Fibroblast of lung (primary cell): ENCODE data around the gene PRDM11. TPM values are rescaled to one million over a fixed set of nuclear protein-coding genes. Genes with fewer than 3 reads are reported as not detected.

Experiments
- DNase-seq, 2 donors: peaks; one replicate each; pipeline versions ENCODE4 v3.0.0 to v3.0.0-alpha.2; 2010; ENCODE audit warnings: low read depth in 2 of 2
- H2AFZ ChIP-seq: 2 replicates; pipeline ENCODE4 v1.5.1; 2012; ENCODE audit warnings: low read length, control low read depth, inconsistent platforms
- H3K27ac ChIP-seq: 2 replicates; pipeline ENCODE4 v1.5.1; 2011; ENCODE audit warnings: low read length, control low read depth; ENCODE audit not compliant: insufficient read depth
- H3K27me3 ChIP-seq: 2 replicates; pipeline ENCODE4 v1.5.1; 2011; ENCODE audit warnings: mild to moderate bottlenecking, low read length; ENCODE audit not compliant: control insufficient read depth, insufficient read depth
- H3K36me3 ChIP-seq: 2 replicates; pipeline ENCODE4 v1.5.1; 2011; ENCODE audit warnings: low read length; ENCODE audit not compliant: control insufficient read depth, insufficient read depth
- H3K4me1 ChIP-seq: 2 replicates; pipeline ENCODE4 v1.5.1; 2011; ENCODE audit warnings: low read length; ENCODE audit not compliant: control insufficient read depth, insufficient read depth; ENCODE audit errors: extremely low read depth
- H3K4me2 ChIP-seq: 2 replicates; pipeline ENCODE4 v1.5.1; 2011; ENCODE audit warnings: low read length, control low read depth; ENCODE audit not compliant: insufficient read depth; ENCODE audit errors: extremely low read depth
- H3K4me3 ChIP-seq, 4 experiments: fragments of 200-600 bp in 1 of 4; sonication (generic) in 1 of 4; replicated peaks in 1 of 4; 2 replicates each; pipeline ENCODE4 v1.5.1; 2011 to 2016; ENCODE audit warnings: low read length in 4 of 4, low read depth in 3 of 4, mild to moderate bottlenecking in 3 of 4, control low read depth in 2 of 4, inconsistent platforms in 1 of 4, mixed read lengths in 1 of 4; ENCODE audit not compliant: insufficient read depth in 1 of 4; ENCODE audit errors: control extremely low read depth in 1 of 4
- H3K79me2 ChIP-seq: 2 replicates; pipeline ENCODE4 v1.5.1; 2012; ENCODE audit warnings: mild to moderate bottlenecking, low read length, inconsistent platforms; ENCODE audit not compliant: control insufficient read depth, insufficient read depth
- H3K9ac ChIP-seq: 2 replicates; pipeline ENCODE4 v1.5.1; 2011; ENCODE audit warnings: mild to moderate bottlenecking, low read length, control low read depth; ENCODE audit not compliant: insufficient read depth
- H3K9me3 ChIP-seq: 2 replicates; pipeline ENCODE4 v1.5.1; 2012; ENCODE audit warnings: low read depth, low read length; ENCODE audit not compliant: control insufficient read depth, insufficient read depth
- H4K20me1 ChIP-seq: 2 replicates; pipeline ENCODE4 v1.5.1; 2011; ENCODE audit warnings: low read length; ENCODE audit not compliant: control insufficient read depth, insufficient read depth; ENCODE audit errors: extremely low read depth
- CTCF ChIP-seq, 2 donors: IDR thresholded peaks in 1 of 2; conservative IDR thresholded peaks in 1 of 2; 1 replicate in 1 of 2; 2 replicates in 1 of 2; pipeline ENCODE4 v1.5.1; 2011 to 2012; ENCODE audit warnings: low read length in 2 of 2, control low read depth in 1 of 2, inconsistent platforms in 1 of 2, low read depth in 1 of 2, mild to moderate bottlenecking in 1 of 2
- EZH2 ChIP-seq: IDR thresholded peaks from 2 replicates; pipeline ENCODE4 v1.5.1; 2012; ENCODE audit warnings: low read length, control low read depth, mild to moderate bottlenecking; ENCODE audit errors: missing control alignments
- polyA plus RNA-seq, 2 donors: library from polyadenylated mRNA; depleted of rRNA in 1 of 2; stranded (reverse) in 1 of 2; unstranded in 1 of 2; fragments of >200 nt; gene quantifications; 2 replicates each; pipeline ENCODE4 v1.2.1, GENCODE V29; 2011 to 2012; ENCODE audit warnings: missing spikeins in 1 of 2
- total RNA-seq: library from RNA; depleted of rRNA; stranded (reverse); fragments of >200 nt; gene quantifications from 2 replicates; pipeline ENCODE4 v1.2.1, GENCODE V29; 2014

Gene PRDM11
- total and polyA plus RNA-seq, 2 donors (not counting 1 experiment from before 2014, with no cell fraction given): 3.1 to 4.0 TPM

DNA sequence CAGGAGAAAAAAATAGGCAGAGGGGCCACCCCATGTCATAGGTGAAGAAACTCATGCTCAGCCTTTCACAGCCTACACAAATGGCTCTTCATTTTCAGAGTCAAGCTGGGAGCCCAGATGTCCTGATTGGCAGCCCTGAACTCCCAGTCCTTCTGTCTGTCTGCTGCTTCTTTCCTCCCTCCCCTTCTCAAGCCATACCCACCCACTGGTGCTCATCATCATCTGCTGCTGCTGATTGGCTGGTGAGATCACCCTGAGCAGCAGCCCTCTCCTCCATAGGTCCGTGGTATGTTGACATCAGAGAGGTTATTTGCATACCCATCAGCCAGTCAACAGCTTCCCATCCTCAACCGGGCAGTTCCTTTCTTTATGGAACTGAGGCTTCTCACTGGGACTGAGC lies 46.1 kb upstream of the PRDM11 start:
- peaks cover 26% of the 10 kb centered on the region for H3K27me3 ChIP-seq
- no peak overlapping the region for H2AFZ ChIP-seq
- no peak overlapping the region for H3K4me2 ChIP-seq
- TF ChIP-seq EZH2: no peak
- no peak for TF ChIP-seq CTCF (conservative IDR thresholded peaks at IDR 0.05 in 1 of 2, IDR thresholded peaks at IDR 0.05 in 1 of 2; ENCODE audit: low read depth in 1 of 2, low read length in 2 of 2)
- H3K4me3 ChIP-seq: no peak overlapping the region
- H3K9me3 ChIP-seq: no peaks in the 10 kb centered on the region
- H3K79me2 ChIP-seq: no peaks in the 10 kb centered on the region
- DNase-seq: peak in 1 of 2 donors; percentile 35
- no peak overlapping the region for H3K27ac ChIP-seq
- H3K36me3 ChIP-seq: no peaks in the 10 kb centered on the region
- peaks cover 8% of the 10 kb centered on the region for H3K4me1 ChIP-seq
- H4K20me1 ChIP-seq: no peaks in the 10 kb centered on the region
- H3K9ac ChIP-seq: no peak overlapping the region

GRCh38 chr11:45102361-45102809 lies 44.1 kb upstream of the PRDM11 start:
- Histone ChIP-seq H3K79me2 (no peaks in the 10 kb centered on the region), H3K4me2 (no peak overlapping the region), H3K9me3 (no peaks in the 10 kb centered on the region), H4K20me1 (no peaks in the 10 kb centered on the region), H2AFZ (no peak overlapping the region), H3K36me3 (no peaks in the 10 kb centered on the region), H3K27ac (no peak overlapping the region), H3K4me3 (no peak overlapping the region), H3K27me3 (peaks cover 19% of the 10 kb centered on the region), H3K4me1 (peaks cover 8% of the 10 kb centered on the region), H3K9ac (no peak overlapping the region)
- peak in 1 of 2 donors; percentile 46 for DNase-seq
- TF ChIP-seq EZH2 (no peak), CTCF (conservative IDR thresholded peaks at IDR 0.05 in 1 of 2, IDR thresholded peaks at IDR 0.05 in 1 of 2; ENCODE audit: low read depth in 1 of 2, low read length in 2 of 2) (no peak)

- Histone ChIP-seq H3K27ac (peak overlapping the region; percentile 9), H2AFZ (peak overlapping the region; percentile 28), H3K4me2 (peak overlapping the region; percentile 39), H3K4me1 (peaks cover 8% of the 10 kb centered on the region), H4K20me1 (no peaks in the 10 kb centered on the region), H3K9ac (no peak overlapping the region), H3K4me3 (peak overlapping the region in 1 of 4 experiments; percentile 20), H3K36me3 (no peaks in the 10 kb centered on the region), H3K9me3 (no peaks in the 10 kb centered on the region), H3K27me3 (peaks cover 19% of the 10 kb centered on the region), H3K79me2 (no peaks in the 10 kb centered on the region)
- TF ChIP-seq EZH2 (no peak), CTCF (conservative IDR thresholded peaks at IDR 0.05 in 1 of 2, IDR thresholded peaks at IDR 0.05 in 1 of 2; ENCODE audit: low read depth in 1 of 2, low read length in 2 of 2) (peak; percentile 87 to 99)
- DNase-seq: peak; percentile 82
Measured at GRCh38 chr11:45102810-45103621, 43.4 kb upstream of the PRDM11 start.
